ENCODE measurements around the gene P3H3.

DNA sequence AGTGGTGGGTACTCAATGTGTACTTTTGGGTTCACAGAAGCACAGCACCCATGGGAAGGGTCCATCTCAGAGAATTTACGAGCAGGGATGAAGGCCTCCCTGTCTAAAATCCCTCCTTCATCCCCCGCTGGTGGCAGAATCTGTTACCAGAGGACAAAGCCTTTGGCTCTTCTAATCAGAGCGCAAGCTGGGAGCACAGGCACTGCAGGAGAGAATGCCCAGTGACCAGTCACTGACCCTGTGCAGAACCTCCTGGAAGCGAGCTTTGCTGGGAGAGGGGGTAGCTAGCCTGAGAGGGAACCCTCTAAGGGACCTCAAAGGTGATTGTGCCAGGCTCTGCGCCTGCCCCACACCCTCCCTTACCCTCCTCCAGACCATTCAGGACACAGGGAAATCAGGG, 8.0 kb upstream of the P3H3 start:
- no peak for TF ChIP-seq EP300 (IDR thresholded peaks at IDR 0.05)
- TF ChIP-seq, protein P1, sequence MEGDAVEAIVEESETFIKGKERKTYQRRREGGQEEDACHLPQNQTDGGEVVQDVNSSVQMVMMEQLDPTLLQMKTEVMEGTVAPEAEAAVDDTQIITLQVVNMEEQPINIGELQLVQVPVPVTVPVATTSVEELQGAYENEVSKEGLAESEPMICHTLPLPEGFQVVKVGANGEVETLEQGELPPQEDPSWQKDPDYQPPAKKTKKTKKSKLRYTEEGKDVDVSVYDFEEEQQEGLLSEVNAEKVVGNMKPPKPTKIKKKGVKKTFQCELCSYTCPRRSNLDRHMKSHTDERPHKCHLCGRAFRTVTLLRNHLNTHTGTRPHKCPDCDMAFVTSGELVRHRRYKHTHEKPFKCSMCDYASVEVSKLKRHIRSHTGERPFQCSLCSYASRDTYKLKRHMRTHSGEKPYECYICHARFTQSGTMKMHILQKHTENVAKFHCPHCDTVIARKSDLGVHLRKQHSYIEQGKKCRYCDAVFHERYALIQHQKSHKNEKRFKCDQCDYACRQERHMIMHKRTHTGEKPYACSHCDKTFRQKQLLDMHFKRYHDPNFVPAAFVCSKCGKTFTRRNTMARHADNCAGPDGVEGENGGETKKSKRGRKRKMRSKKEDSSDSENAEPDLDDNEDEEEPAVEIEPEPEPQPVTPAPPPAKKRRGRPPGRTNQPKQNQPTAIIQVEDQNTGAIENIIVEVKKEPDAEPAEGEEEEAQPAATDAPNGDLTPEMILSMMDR (IDR thresholded peaks at IDR 0.05): no peak
- no peak for TF ChIP-seq POLR2A (IDR thresholded peaks at IDR 0.05)
- no peak for TF ChIP-seq POLR2AphosphoS5 (IDR thresholded peaks at IDR 0.05)
